HCT116 (cell line): Measurements from ENCODE around the gene THOC6. TPM values are rescaled to one million over a fixed set of nuclear protein-coding genes. Genes with fewer than 3 reads are reported as not detected.

Experiments used
- ATAC-seq: fragments of 200-7000 bp; cut with Tn5 transposase; 2 replicates; pipeline ENCODE4 v1.9.1; 2020; ENCODE audit warnings: mild to moderate bottlenecking, moderate library complexity
- BruUV-seq: library from RNA; stranded (reverse); fragments of 400-500 nt; replicated peaks from 2 replicates; lab custom pipeline; 2021; lab: Mats Ljungman, UMichigan
- CTCF ChIA-PET: fragments of 300-600 bp; sonication (Branson Sonifier 250); formaldehyde crosslinking; loops from one replicate; lab custom pipeline; 2021; ENCODE audit warnings: antibody characterized with exemption; lab: Charles Lee
- POLR2A ChIA-PET: fragments of 300-600, 350-600 bp; sonication (Branson Sonifier 250); formaldehyde crosslinking; loops from one replicate; lab custom pipeline; 2021; ENCODE audit warnings: antibody characterized with exemption; lab: Charles Lee
- RAD21 ChIA-PET, 2 experiments: fragments of 300-600 bp; sonication (Branson Sonifier 250); formaldehyde crosslinking; loops; one replicate each; lab custom pipeline; 2023; ENCODE audit warnings: low total read pairs in 2 of 2; ENCODE audit not compliant: uncharacterized antibody in 2 of 2, unreplicated experiment in 2 of 2, low non-redundant PET in 1 of 2; lab: Charles Lee
- DNase-seq: peaks from one replicate; pipeline ENCODE4 v3.0.0-alpha.2; 2010; ENCODE audit warnings: low read depth, low spot score
- H2AFZ ChIP-seq: fragments of 200-600 bp; shearing (Covaris generic), sonication (generic); 2 replicates; pipeline ENCODE4 v1.6.1; 2017; ENCODE audit warnings: low read depth, mixed run types, mixed read lengths, antibody characterized with exemption, low read length; ENCODE audit not compliant: poor library complexity, severe bottlenecking
- H3K27ac ChIP-seq: 2 replicates; pipeline ENCODE4 v1.5.1; 2012; ENCODE audit warnings: low read depth, low read length
- H3K27me3 ChIP-seq: fragments of 200-600 bp; sonication (generic); 2 replicates; pipeline ENCODE4 v1.6.1; 2016; ENCODE audit warnings: mixed run types, low read length, mixed read lengths; ENCODE audit not compliant: insufficient read depth
- H3K36me3 ChIP-seq, 2 experiments: fragments of 200-500 bp in 1 of 2; fragments of 200-600 bp in 1 of 2; sonication (Bioruptor generic) in 1 of 2; sonication (generic) in 1 of 2; 2 replicates each; pipeline versions ENCODE4 v1.5.1 to v1.6.1; 2014 to 2016; ENCODE audit warnings: low read length in 2 of 2, inconsistent platforms in 1 of 2, mixed read lengths in 1 of 2, mixed run types in 1 of 2; ENCODE audit not compliant: insufficient read depth in 2 of 2, control insufficient read depth in 1 of 2
- H3K4me1 ChIP-seq, 2 experiments: fragments of 200-600 bp in 1 of 2; sonication (generic) in 1 of 2; 2 replicates each; pipeline versions ENCODE4 v1.5.1 to v1.6.1; 2012 to 2017; ENCODE audit warnings: low read length in 2 of 2, inconsistent platforms in 1 of 2, mild to moderate bottlenecking in 1 of 2, mixed read lengths in 1 of 2, mixed run types in 1 of 2, moderate library complexity in 1 of 2; ENCODE audit not compliant: insufficient read depth in 2 of 2, control insufficient read depth in 1 of 2
- H3K4me2 ChIP-seq: fragments of 200-600 bp; sonication (generic); 2 replicates; pipeline ENCODE4 v1.6.1; 2017; ENCODE audit warnings: mixed run types, low read length, mixed read lengths
- H3K4me3 ChIP-seq, 2 experiments: fragments of 200-600 bp in 1 of 2; sonication (generic) in 1 of 2; replicated peaks in 1 of 2; 2 replicates each; pipeline ENCODE4 v1.5.1; 2011 to 2016; ENCODE audit warnings: low read length in 2 of 2, control low read depth in 1 of 2, low read depth in 1 of 2, mild to moderate bottlenecking in 1 of 2, mixed read lengths in 1 of 2, mixed run types in 1 of 2
- H3K79me2 ChIP-seq: fragments of 200-600 bp; sonication (generic); 2 replicates; pipeline ENCODE4 v1.6.1; 2017; ENCODE audit warnings: mild to moderate bottlenecking, mixed run types, low read length, moderate library complexity, mixed read lengths; ENCODE audit not compliant: insufficient read depth
- H3K9ac ChIP-seq: fragments of 200-600 bp; sonication (generic); 2 replicates; pipeline ENCODE4 v1.6.1; 2016; ENCODE audit warnings: low read length, mixed read lengths
- H3K9me2 ChIP-seq: fragments of 200-600 bp; sonication (generic), shearing (Covaris generic); 2 replicates; pipeline ENCODE4 v1.6.1; 2017; ENCODE audit warnings: mixed run types, mild to moderate bottlenecking, moderate library complexity; ENCODE audit not compliant: insufficient read depth
- H3K9me3 ChIP-seq, 2 experiments: fragments of 200-500 bp in 1 of 2; fragments of 200-600 bp in 1 of 2; sonication (Bioruptor generic) in 1 of 2; sonication (generic) in 1 of 2; 2 replicates each; pipeline ENCODE4 v1.6.1; 2014 to 2017; ENCODE audit warnings: low read length in 2 of 2, mixed read lengths in 2 of 2, inconsistent platforms in 1 of 2, low read depth in 1 of 2, mild to moderate bottlenecking in 1 of 2, mixed run types in 1 of 2, moderate library complexity in 1 of 2; ENCODE audit not compliant: control insufficient read depth in 1 of 2, insufficient read depth in 1 of 2
- H4K20me1 ChIP-seq: fragments of 200-600 bp; sonication (generic), shearing (Covaris generic); 2 replicates; pipeline ENCODE4 v1.6.1; 2017; ENCODE audit warnings: mixed run types, mild to moderate bottlenecking, moderate library complexity; ENCODE audit not compliant: insufficient read depth
- CBX3 ChIP-seq: IDR thresholded peaks from 2 replicates; pipeline ENCODE4 v1.6.1; 2012; ENCODE audit warnings: low read depth
- ELF1 ChIP-seq: IDR thresholded peaks from 2 replicates; pipeline ENCODE4 v1.6.1; 2012; ENCODE audit warnings: low read depth, borderline replicate concordance
- EZH2 ChIP-seq: fragments of 200-600 bp; sonication (generic); IDR thresholded peaks from 2 replicates; pipeline ENCODE4 v1.6.1; 2017; ENCODE audit warnings: antibody characterized with exemption, mixed run types
- FOSL1 ChIP-seq: IDR thresholded peaks from 2 replicates; pipeline ENCODE4 v1.6.1; 2012; ENCODE audit warnings: low read depth
- RAD21 ChIP-seq: IDR thresholded peaks from 2 replicates; pipeline ENCODE4 v1.6.1; 2012; ENCODE audit warnings: low read depth, mild to moderate bottlenecking
- TCF7L2 ChIP-seq: IDR thresholded peaks from 2 replicates; pipeline ENCODE4 v1.7.0; 2011; ENCODE audit warnings: borderline replicate concordance, inconsistent platforms; ENCODE audit not compliant: insufficient read depth, insufficient read length; ENCODE audit errors: extremely low read depth
- intact Hi-C: fragments of 100-400 bp; cut with micrococcal nuclease; formaldehyde crosslinking; loops from 2 replicates; pipeline ENCODE4 v1.10.0; 2022
- total RNA-seq: library from RNA; stranded (reverse); gene quantifications from one replicate; pipeline ENCODE4 v1.2.1, GENCODE V29; 2021; ENCODE audit not compliant: unreplicated experiment
- TF ChIP-seq, protein P1 (sequence below), 3 experiments: fragments of 200-600 bp in 1 of 3; sonication (generic) in 1 of 3; IDR thresholded peaks in 2 of 3; conservative IDR thresholded peaks in 1 of 3; 2 replicates each; pipeline ENCODE4 v1.5.1; 2012 to 2017; ENCODE audit warnings: low read depth in 2 of 3, low read length in 2 of 3, antibody characterized with exemption in 1 of 3, borderline replicate concordance in 1 of 3, control low read depth in 1 of 3, mild to moderate bottlenecking in 1 of 3, mixed read lengths in 1 of 3, mixed run types in 1 of 3, moderate library complexity in 1 of 3; ENCODE audit not compliant: insufficient read depth in 1 of 3
- TF ChIP-seq, protein P2 (sequence below): IDR thresholded peaks from 2 replicates; pipeline ENCODE4 v1.6.1; 2012; ENCODE audit warnings: low read depth
- TF ChIP-seq, protein P3 (sequence below): IDR thresholded peaks from 2 replicates; pipeline ENCODE4 v1.6.1; 2011; ENCODE audit warnings: mild to moderate bottlenecking, low read length, moderate library complexity; ENCODE audit not compliant: insufficient replicate concordance; ENCODE audit errors: extremely low read depth

Gene THOC6
- total RNA-seq, 1 experiment from 2014 or later: 62.9 TPM

DNA sequence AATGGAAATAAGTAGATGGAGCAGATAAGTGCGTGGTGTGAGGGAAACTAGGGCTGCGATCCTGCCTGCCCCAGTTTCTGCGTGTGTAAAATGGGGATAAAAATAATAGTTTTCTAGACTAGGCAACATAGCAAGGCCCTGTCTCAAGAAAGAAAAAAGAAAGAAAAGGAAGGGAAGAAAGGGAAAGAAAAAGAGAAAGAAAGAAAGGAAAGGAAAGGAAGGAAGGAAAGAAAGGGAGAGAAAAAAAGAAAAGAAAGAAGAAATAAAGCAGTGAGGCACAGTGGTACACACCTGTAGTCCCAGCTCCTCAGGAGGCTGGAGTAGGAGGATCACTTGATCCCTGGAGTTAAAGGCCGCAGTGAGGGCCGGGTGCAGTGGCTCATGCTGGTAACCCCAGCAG, 41.4 kb upstream of the THOC6 start:
- POLR2A ChIA-PET: interaction anchor here (1.0 to 1.6 kb wide), 4 partner anchors 11 to 99 kb away, joined by 3 read pairs; partner anchors contain the start of gene FLYWCH2
- H3K27ac ChIP-seq: no peak overlapping the region
- CTCF ChIA-PET: interaction anchor here (1.1 to 1.5 kb wide), 4 partner anchors 9 to 114 kb away, joined by 3 to 5 read pairs (median 4); no protein-coding TSS in a partner anchor

DNA sequence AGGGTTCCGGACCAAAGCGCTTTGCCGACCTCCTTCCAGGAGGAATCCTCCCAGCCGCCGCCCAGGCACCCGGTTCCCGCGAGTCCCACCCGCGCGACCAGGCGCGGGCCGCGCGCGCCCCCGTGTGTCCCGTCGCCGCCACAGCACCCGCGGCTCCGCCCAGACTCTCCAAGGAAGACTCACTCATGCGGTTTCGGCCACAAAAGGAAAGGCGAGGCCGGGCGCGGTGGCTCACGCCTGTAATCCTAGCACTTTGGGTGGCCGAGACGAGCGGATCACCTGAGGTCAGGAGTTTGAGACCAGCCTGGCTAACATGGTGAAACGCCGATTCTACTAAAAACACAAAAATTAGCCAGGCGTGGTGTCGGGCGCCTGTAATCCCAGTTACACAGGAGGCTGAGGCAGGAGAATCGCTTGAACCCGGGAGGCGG, 40.1 kb upstream of the THOC6 start:
- Histone ChIP-seq H3K9me2 (no peaks in the 10 kb centered on the region), H3K4me2 (peak overlapping the region; percentile 68), H3K9ac (peak overlapping the region; percentile 52), H3K27ac (peak overlapping the region; percentile 46), H3K9me3 (no peaks in the 10 kb centered on the region), H4K20me1 (no peaks in the 10 kb centered on the region), H3K4me3 (peak overlapping the region; percentile 34 to 44), H3K36me3 (no peaks in the 10 kb centered on the region), H2AFZ (peak overlapping the region; percentile 61), H3K27me3 (no peaks in the 10 kb centered on the region), H3K4me1 (peaks cover 24 to 48% of the 10 kb centered on the region in 2 experiments), H3K79me2 (peaks cover 14% of the 10 kb centered on the region)
- ATAC-seq (peak; percentile 64), DNase-seq (peak; percentile 61)
- intact Hi-C loops: loop anchor here (5.0 kb wide), 1 partner anchor 39 kb away; the partner anchor contains the start of genes HCFC1R1, THOC6 and TNFRSF12A
- ChIA-PET POLR2A (interaction anchor here (0.9 to 1.3 kb wide), 2 partner anchors 12 to 116 kb away, joined by 3 to 4 read pairs; no protein-coding TSS in a partner anchor), CTCF (interaction anchor here (0.9 to 1.6 kb wide), 4 partner anchors 14 to 38 kb away, joined by 3 to 5 read pairs (median 4); partner anchors contain the start of gene KREMEN2), RAD21 (no interaction called here)
- BruUV-seq: no TSS peak
- TF ChIP-seq, protein P1, sequence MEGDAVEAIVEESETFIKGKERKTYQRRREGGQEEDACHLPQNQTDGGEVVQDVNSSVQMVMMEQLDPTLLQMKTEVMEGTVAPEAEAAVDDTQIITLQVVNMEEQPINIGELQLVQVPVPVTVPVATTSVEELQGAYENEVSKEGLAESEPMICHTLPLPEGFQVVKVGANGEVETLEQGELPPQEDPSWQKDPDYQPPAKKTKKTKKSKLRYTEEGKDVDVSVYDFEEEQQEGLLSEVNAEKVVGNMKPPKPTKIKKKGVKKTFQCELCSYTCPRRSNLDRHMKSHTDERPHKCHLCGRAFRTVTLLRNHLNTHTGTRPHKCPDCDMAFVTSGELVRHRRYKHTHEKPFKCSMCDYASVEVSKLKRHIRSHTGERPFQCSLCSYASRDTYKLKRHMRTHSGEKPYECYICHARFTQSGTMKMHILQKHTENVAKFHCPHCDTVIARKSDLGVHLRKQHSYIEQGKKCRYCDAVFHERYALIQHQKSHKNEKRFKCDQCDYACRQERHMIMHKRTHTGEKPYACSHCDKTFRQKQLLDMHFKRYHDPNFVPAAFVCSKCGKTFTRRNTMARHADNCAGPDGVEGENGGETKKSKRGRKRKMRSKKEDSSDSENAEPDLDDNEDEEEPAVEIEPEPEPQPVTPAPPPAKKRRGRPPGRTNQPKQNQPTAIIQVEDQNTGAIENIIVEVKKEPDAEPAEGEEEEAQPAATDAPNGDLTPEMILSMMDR (IDR thresholded peaks at IDR 0.05 in 2 of 3, conservative IDR thresholded peaks at IDR 0.05 in 1 of 3; ENCODE audit: borderline replicate concordance in 1 of 3, insufficient read depth in 1 of 3, low read depth in 2 of 3, low read length in 2 of 3): peak in 2 of 3 experiments; percentile 80 to 89; a peak in 5 of 6 replicates
- TF ChIP-seq, protein P2, sequence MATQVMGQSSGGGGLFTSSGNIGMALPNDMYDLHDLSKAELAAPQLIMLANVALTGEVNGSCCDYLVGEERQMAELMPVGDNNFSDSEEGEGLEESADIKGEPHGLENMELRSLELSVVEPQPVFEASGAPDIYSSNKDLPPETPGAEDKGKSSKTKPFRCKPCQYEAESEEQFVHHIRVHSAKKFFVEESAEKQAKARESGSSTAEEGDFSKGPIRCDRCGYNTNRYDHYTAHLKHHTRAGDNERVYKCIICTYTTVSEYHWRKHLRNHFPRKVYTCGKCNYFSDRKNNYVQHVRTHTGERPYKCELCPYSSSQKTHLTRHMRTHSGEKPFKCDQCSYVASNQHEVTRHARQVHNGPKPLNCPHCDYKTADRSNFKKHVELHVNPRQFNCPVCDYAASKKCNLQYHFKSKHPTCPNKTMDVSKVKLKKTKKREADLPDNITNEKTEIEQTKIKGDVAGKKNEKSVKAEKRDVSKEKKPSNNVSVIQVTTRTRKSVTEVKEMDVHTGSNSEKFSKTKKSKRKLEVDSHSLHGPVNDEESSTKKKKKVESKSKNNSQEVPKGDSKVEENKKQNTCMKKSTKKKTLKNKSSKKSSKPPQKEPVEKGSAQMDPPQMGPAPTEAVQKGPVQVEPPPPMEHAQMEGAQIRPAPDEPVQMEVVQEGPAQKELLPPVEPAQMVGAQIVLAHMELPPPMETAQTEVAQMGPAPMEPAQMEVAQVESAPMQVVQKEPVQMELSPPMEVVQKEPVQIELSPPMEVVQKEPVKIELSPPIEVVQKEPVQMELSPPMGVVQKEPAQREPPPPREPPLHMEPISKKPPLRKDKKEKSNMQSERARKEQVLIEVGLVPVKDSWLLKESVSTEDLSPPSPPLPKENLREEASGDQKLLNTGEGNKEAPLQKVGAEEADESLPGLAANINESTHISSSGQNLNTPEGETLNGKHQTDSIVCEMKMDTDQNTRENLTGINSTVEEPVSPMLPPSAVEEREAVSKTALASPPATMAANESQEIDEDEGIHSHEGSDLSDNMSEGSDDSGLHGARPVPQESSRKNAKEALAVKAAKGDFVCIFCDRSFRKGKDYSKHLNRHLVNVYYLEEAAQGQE: no peak
- TF ChIP-seq EZH2 (no peak), RAD21 (peak; percentile 85; the same call in 1 of the 2 replicates), TCF7L2 (peak; percentile 64)
- TF ChIP-seq, protein P3, sequence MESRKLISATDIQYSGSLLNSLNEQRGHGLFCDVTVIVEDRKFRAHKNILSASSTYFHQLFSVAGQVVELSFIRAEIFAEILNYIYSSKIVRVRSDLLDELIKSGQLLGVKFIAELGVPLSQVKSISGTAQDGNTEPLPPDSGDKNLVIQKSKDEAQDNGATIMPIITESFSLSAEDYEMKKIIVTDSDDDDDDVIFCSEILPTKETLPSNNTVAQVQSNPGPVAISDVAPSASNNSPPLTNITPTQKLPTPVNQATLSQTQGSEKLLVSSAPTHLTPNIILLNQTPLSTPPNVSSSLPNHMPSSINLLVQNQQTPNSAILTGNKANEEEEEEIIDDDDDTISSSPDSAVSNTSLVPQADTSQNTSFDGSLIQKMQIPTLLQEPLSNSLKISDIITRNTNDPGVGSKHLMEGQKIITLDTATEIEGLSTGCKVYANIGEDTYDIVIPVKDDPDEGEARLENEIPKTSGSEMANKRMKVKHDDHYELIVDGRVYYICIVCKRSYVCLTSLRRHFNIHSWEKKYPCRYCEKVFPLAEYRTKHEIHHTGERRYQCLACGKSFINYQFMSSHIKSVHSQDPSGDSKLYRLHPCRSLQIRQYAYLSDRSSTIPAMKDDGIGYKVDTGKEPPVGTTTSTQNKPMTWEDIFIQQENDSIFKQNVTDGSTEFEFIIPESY: peak; percentile 55
- TF ChIP-seq, all 23 proteins: peak for 4

More for the DNA sequence above, 41.4 kb upstream of the THOC6 start:
- peak overlapping the region; percentile 99 for H3K9ac ChIP-seq
- no peak for DNase-seq
- H3K9me2 ChIP-seq: no peaks in the 10 kb centered on the region
- H3K4me1 ChIP-seq: peaks cover 24 to 44% of the 10 kb centered on the region in 2 experiments
- H3K9me3 ChIP-seq: no peaks in the 10 kb centered on the region
- intact Hi-C loops: loop anchor here (5.0 kb wide), 1 partner anchor 40 kb away; the partner anchor contains the start of genes HCFC1R1, THOC6 and TNFRSF12A
- H3K27me3 ChIP-seq: no peaks in the 10 kb centered on the region
- H3K4me3 ChIP-seq: no peak overlapping the region
- BruUV-seq: no TSS peak
- no peak for ATAC-seq
- H2AFZ ChIP-seq: no peak overlapping the region
- no peaks in the 10 kb centered on the region for H4K20me1 ChIP-seq
- RAD21 ChIA-PET: no interaction called here
- TF ChIP-seq ELF1: no peak
- no peak for TF ChIP-seq FOSL1
- TF ChIP-seq CBX3: no peak
- H3K36me3 ChIP-seq: peaks cover 0 to 10% of the 10 kb centered on the region in 2 experiments; a peak in 1 of 4 replicates
- peaks cover 27% of the 10 kb centered on the region for H3K79me2 ChIP-seq
- H3K4me2 ChIP-seq: peak overlapping the region; percentile 86; the same call in 1 of the 2 replicates
